HEK293 (cell line): ENCODE results near the gene NCOR2.

ENCODE experiments used
- BCL11B ChIP-seq: fragments of 450-650 bp; formaldehyde crosslinking; IDR thresholded peaks from 2 replicates; pipeline ENCODE4 v1.5.1; 2016; ENCODE audit warnings: low read depth, missing biosample characterization, missing genetic modification characterization
- CTCF ChIP-seq: fragments of 450-650 bp; formaldehyde crosslinking; IDR thresholded peaks from 2 replicates; pipeline ENCODE4 v1.5.1; 2016; ENCODE audit warnings: missing biosample characterization, missing genetic modification characterization
- GLIS1 ChIP-seq: fragments of 450-650 bp; formaldehyde crosslinking; IDR thresholded peaks from 2 replicates; pipeline ENCODE4 v1.5.1; 2016; ENCODE audit warnings: missing biosample characterization, missing genetic modification characterization
- KLF17 ChIP-seq: fragments of 450-650 bp; formaldehyde crosslinking; IDR thresholded peaks from 2 replicates; pipeline ENCODE4 v1.5.1; 2016; ENCODE audit warnings: missing biosample characterization, missing genetic modification characterization
- OSR2 ChIP-seq: fragments of 450-650 bp; formaldehyde crosslinking; IDR thresholded peaks from 2 replicates; pipeline ENCODE4 v1.5.1; 2016; ENCODE audit warnings: missing biosample characterization, missing genetic modification characterization
- REPIN1 ChIP-seq: fragments of 450-650 bp; formaldehyde crosslinking; IDR thresholded peaks from 2 replicates; pipeline ENCODE4 v1.5.1; 2017; ENCODE audit warnings: missing biosample characterization, missing genetic modification characterization, low read depth
- ZBTB1 ChIP-seq: fragments of 450-650 bp; formaldehyde crosslinking; IDR thresholded peaks from 2 replicates; pipeline ENCODE4 v1.5.1; 2016; ENCODE audit warnings: missing biosample characterization, missing genetic modification characterization
- ZBTB20 ChIP-seq: fragments of 450-650 bp; formaldehyde crosslinking; IDR thresholded peaks from 2 replicates; pipeline ENCODE4 v1.5.1; 2016; ENCODE audit warnings: missing biosample characterization, missing genetic modification characterization
- ZBTB21 ChIP-seq: fragments of 450-650 bp; formaldehyde crosslinking; IDR thresholded peaks from 2 replicates; pipeline ENCODE4 v1.5.1; 2017; ENCODE audit warnings: missing biosample characterization, missing genetic modification characterization
- ZNF140 ChIP-seq: fragments of 450-650 bp; formaldehyde crosslinking; IDR thresholded peaks from 2 replicates; pipeline ENCODE4 v1.5.1; 2016; ENCODE audit warnings: missing biosample characterization, missing genetic modification characterization
- ZNF175 ChIP-seq: fragments of 450-650 bp; formaldehyde crosslinking; IDR thresholded peaks from 2 replicates; pipeline ENCODE4 v1.5.1; 2016; ENCODE audit warnings: missing biosample characterization, missing genetic modification characterization
- ZNF214 ChIP-seq: fragments of 450-650 bp; formaldehyde crosslinking; IDR thresholded peaks from 2 replicates; pipeline ENCODE4 v1.5.1; 2017; ENCODE audit warnings: missing biosample characterization, mild to moderate bottlenecking, missing genetic modification characterization, borderline replicate concordance
- ZNF23 ChIP-seq: fragments of 450-650 bp; formaldehyde crosslinking; IDR thresholded peaks from 2 replicates; pipeline ENCODE4 v1.5.1; 2016; ENCODE audit warnings: missing biosample characterization, missing genetic modification characterization, borderline replicate concordance
- ZNF248 ChIP-seq: fragments of 450-650 bp; formaldehyde crosslinking; IDR thresholded peaks from 2 replicates; pipeline ENCODE4 v1.5.1; 2017; ENCODE audit warnings: missing biosample characterization, missing genetic modification characterization
- ZNF274 ChIP-seq, 2 experiments: fragments of 200-500 bp in 1 of 2; fragments of 450-650 bp in 1 of 2; sonication (Bioruptor generic) in 1 of 2; formaldehyde crosslinking in 1 of 2; IDR thresholded peaks; 2 replicates each; pipeline versions ENCODE4 v1.5.1 to v1.6.1; 2014 to 2016; ENCODE audit warnings: borderline replicate concordance in 1 of 2, inconsistent platforms in 1 of 2, low read length in 1 of 2, missing biosample characterization in 1 of 2, missing genetic modification characterization in 1 of 2
- ZNF423 ChIP-seq: fragments of 450-650 bp; formaldehyde crosslinking; IDR thresholded peaks from 2 replicates; pipeline ENCODE4 v1.5.1; 2016; ENCODE audit warnings: missing biosample characterization, missing genetic modification characterization
- ZNF521 ChIP-seq: fragments of 450-650 bp; formaldehyde crosslinking; IDR thresholded peaks from 2 replicates; pipeline ENCODE4 v1.5.1; 2017; ENCODE audit warnings: missing biosample characterization, mild to moderate bottlenecking, missing genetic modification characterization
- ZNF596 ChIP-seq: fragments of 450-650 bp; IDR thresholded peaks from 2 replicates; pipeline ENCODE4 v1.5.0; 2018; ENCODE audit warnings: missing biosample characterization, mild to moderate bottlenecking, missing genetic modification characterization, moderate library complexity
- ZNF600 ChIP-seq: fragments of 450-650 bp; formaldehyde crosslinking; IDR thresholded peaks from 2 replicates; pipeline ENCODE4 v1.5.1; 2016; ENCODE audit warnings: missing biosample characterization, missing genetic modification characterization
- ZNF639 ChIP-seq: fragments of 450-650 bp; formaldehyde crosslinking; IDR thresholded peaks from 2 replicates; pipeline ENCODE4 v1.5.1; 2016; ENCODE audit warnings: missing biosample characterization, missing genetic modification characterization
- ZNF707 ChIP-seq: fragments of 450-650 bp; formaldehyde crosslinking; IDR thresholded peaks from 2 replicates; pipeline ENCODE4 v1.5.1; 2016; ENCODE audit warnings: missing biosample characterization, missing genetic modification characterization
- ZNF830 ChIP-seq: fragments of 450-650 bp; IDR thresholded peaks from 2 replicates; pipeline ENCODE4 v1.5.0; 2018; ENCODE audit warnings: missing biosample characterization, missing genetic modification characterization, low read depth, mild to moderate bottlenecking, moderate library complexity
- TF ChIP-seq, protein P1 (sequence below): fragments of 450-650 bp; formaldehyde crosslinking; IDR thresholded peaks from 2 replicates; pipeline ENCODE4 v1.5.1; 2016; ENCODE audit warnings: missing biosample characterization, missing genetic modification characterization
- TF ChIP-seq, protein P2 (sequence below): fragments of 450-650 bp; formaldehyde crosslinking; IDR thresholded peaks from 2 replicates; pipeline ENCODE4 v1.5.1; 2016; ENCODE audit warnings: missing biosample characterization, missing genetic modification characterization
- TF ChIP-seq, protein P3 (sequence below): fragments of 450-650 bp; formaldehyde crosslinking; IDR thresholded peaks from 2 replicates; pipeline ENCODE4 v1.5.1; 2016; ENCODE audit warnings: missing biosample characterization, missing genetic modification characterization
- TF ChIP-seq, protein P4 (sequence below): sonication (generic); formaldehyde crosslinking; IDR thresholded peaks from 2 replicates; pipeline ENCODE4 v1.8.1; 2022; ENCODE audit warnings: mild to moderate bottlenecking, moderate library complexity, missing genetic modification reagents

The NCOR2 gene

GRCh38 chr12:124550123-124551089 lies 17.0 kb downstream of the NCOR2 start (continued):
- TF ChIP-seq, protein P1, sequence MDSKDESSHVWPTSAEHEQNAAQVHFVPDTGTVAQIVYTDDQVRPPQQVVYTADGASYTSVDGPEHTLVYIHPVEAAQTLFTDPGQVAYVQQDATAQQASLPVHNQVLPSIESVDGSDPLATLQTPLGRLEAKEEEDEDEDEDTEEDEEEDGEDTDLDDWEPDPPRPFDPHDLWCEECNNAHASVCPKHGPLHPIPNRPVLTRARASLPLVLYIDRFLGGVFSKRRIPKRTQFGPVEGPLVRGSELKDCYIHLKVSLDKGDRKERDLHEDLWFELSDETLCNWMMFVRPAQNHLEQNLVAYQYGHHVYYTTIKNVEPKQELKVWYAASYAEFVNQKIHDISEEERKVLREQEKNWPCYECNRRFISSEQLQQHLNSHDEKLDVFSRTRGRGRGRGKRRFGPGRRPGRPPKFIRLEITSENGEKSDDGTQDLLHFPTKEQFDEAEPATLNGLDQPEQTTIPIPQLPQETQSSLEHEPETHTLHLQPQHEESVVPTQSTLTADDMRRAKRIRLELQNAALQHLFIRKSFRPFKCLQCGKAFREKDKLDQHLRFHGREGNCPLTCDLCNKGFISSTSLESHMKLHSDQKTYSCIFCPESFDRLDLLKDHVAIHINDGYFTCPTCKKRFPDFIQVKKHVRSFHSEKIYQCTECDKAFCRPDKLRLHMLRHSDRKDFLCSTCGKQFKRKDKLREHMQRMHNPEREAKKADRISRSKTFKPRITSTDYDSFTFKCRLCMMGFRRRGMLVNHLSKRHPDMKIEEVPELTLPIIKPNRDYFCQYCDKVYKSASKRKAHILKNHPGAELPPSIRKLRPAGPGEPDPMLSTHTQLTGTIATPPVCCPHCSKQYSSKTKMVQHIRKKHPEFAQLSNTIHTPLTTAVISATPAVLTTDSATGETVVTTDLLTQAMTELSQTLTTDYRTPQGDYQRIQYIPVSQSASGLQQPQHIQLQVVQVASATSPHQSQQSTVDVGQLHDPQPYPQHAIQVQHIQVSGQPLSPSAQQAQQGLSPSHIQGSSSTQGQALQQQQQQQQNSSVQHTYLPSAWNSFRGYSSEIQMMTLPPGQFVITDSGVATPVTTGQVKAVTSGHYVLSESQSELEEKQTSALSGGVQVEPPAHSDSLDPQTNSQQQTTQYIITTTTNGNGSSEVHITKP (tag by site-specific recombination), result peak; percentile 78
- TF ChIP-seq ZNF521 (tag by site-specific recombination) (no peak), ZNF248 (tag by site-specific recombination) (no peak), KLF17 (tag by site-specific recombination) (no peak), CTCF (no peak), GLIS1 (peak; percentile 90), ZNF23 (no peak), OSR2 (tag by site-specific recombination) (no peak), ZNF214 (tag by site-specific recombination) (no peak), ZNF600 (tag by site-specific recombination) (no peak), ZNF639 (no peak), ZNF707 (tag by site-specific recombination) (no peak), ZNF274 (IDR thresholded peaks at IDR 0.05; ENCODE audit: low read length) (no peak), ZNF274 (tag by site-specific recombination; IDR thresholded peaks at IDR 0.05; ENCODE audit: borderline replicate concordance) (no peak), ZNF596 (no peak), ZNF423 (tag by site-specific recombination) (peak; percentile 68; the same call in 1 of the 2 replicates), BCL11B (tag by site-specific recombination) (no peak), ZBTB1 (no peak), ZNF175 (tag by site-specific recombination) (no peak), REPIN1 (tag by site-specific recombination) (no peak), ZBTB21 (no peak), ZNF830 (tag by site-specific recombination) (no peak), ZBTB20 (no peak), ZNF140 (tag by site-specific recombination) (no peak)
- TF ChIP-seq, protein P2, sequence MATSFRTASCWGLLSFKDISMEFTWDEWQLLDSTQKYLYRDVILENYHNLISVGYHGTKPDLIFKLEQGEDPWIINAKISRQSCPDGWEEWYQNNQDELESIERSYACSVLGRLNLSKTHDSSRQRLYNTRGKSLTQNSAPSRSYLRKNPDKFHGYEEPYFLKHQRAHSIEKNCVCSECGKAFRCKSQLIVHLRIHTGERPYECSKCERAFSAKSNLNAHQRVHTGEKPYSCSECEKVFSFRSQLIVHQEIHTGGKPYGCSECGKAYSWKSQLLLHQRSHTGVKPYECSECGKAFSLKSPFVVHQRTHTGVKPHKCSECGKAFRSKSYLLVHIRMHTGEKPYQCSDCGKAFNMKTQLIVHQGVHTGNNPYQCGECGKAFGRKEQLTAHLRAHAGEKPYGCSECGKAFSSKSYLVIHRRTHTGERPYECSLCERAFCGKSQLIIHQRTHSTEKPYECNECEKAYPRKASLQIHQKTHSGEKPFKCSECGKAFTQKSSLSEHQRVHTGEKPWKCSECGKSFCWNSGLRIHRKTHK (tag by site-specific recombination), result no peak
- TF ChIP-seq, protein P3, sequence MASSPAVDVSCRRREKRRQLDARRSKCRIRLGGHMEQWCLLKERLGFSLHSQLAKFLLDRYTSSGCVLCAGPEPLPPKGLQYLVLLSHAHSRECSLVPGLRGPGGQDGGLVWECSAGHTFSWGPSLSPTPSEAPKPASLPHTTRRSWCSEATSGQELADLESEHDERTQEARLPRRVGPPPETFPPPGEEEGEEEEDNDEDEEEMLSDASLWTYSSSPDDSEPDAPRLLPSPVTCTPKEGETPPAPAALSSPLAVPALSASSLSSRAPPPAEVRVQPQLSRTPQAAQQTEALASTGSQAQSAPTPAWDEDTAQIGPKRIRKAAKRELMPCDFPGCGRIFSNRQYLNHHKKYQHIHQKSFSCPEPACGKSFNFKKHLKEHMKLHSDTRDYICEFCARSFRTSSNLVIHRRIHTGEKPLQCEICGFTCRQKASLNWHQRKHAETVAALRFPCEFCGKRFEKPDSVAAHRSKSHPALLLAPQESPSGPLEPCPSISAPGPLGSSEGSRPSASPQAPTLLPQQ (tag by site-specific recombination), result peak; percentile 38; the same call in 1 of the 2 replicates
- TF ChIP-seq, protein P4, sequence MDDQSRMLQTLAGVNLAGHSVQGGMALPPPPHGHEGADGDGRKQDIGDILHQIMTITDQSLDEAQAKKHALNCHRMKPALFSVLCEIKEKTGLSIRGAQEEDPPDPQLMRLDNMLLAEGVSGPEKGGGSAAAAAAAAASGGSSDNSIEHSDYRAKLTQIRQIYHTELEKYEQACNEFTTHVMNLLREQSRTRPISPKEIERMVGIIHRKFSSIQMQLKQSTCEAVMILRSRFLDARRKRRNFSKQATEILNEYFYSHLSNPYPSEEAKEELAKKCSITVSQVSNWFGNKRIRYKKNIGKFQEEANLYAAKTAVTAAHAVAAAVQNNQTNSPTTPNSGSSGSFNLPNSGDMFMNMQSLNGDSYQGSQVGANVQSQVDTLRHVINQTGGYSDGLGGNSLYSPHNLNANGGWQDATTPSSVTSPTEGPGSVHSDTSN (CRISPR knock-in tag), result no peak
